ENCODE data around the gene CEMIP2.

CEMIP2 gene

DNA sequence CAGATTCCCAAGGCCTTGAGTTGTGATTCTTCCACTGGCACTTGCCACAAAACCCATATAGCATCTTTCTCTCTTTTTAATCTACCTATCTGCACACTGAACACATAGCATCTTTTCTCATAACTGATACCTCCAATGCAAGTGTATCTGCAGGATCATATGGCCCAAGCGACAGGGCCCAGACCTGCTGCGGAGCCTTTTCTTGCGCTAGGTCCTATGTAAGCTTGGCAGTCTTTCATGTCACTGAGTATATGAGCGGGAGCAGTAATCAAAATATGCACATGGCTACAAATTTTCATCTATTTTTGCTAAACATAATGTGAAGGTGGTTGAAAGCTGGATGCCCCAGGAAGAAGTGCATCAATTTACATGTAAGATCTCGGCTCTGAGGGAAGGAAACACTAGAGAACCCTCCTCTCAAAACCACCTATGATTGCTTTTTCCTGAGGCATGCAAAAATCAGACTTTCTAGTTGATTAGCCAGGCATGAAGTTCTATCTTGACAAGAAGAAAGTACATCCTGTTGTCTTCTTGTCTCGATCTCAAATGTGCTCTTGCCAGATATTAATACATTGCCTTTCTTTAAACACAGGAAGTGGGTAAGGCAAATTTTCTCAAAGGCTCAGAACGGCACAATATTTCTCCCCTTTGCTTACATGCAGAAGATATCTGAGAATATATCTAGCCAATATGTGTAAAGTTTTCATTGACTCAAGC is 26.9 kb upstream of the CEMIP2 start:
- H3K4me3 ChIP-seq (replicated peaks; ENCODE audit: low read depth, low read length), result no peak overlapping the region
- no peaks in the 10 kb centered on the region for H3K27me3 ChIP-seq (replicated peaks; ENCODE audit: control insufficient read depth, insufficient read depth, low read length)
- peak; percentile 70 for DNase-seq (ENCODE audit: extremely low read depth, insufficient read length)
- H3K36me3 ChIP-seq (ENCODE audit: control insufficient read depth, insufficient read depth, low read length), result no peaks in the 10 kb centered on the region
- TF ChIP-seq, protein P1, sequence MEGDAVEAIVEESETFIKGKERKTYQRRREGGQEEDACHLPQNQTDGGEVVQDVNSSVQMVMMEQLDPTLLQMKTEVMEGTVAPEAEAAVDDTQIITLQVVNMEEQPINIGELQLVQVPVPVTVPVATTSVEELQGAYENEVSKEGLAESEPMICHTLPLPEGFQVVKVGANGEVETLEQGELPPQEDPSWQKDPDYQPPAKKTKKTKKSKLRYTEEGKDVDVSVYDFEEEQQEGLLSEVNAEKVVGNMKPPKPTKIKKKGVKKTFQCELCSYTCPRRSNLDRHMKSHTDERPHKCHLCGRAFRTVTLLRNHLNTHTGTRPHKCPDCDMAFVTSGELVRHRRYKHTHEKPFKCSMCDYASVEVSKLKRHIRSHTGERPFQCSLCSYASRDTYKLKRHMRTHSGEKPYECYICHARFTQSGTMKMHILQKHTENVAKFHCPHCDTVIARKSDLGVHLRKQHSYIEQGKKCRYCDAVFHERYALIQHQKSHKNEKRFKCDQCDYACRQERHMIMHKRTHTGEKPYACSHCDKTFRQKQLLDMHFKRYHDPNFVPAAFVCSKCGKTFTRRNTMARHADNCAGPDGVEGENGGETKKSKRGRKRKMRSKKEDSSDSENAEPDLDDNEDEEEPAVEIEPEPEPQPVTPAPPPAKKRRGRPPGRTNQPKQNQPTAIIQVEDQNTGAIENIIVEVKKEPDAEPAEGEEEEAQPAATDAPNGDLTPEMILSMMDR (IDR thresholded peaks at IDR 0.05; ENCODE audit: insufficient read depth, low read length, poor library complexity, severe bottlenecking), result no peak

GRCh38 chr9:71793386-71794105 is 25.2 kb upstream of the CEMIP2 start:
- no peak for DNase-seq (ENCODE audit: extremely low read depth, insufficient read length)
- H3K27me3 ChIP-seq (replicated peaks; ENCODE audit: control insufficient read depth, insufficient read depth, low read length), result no peaks in the 10 kb centered on the region
- no peaks in the 10 kb centered on the region for H3K36me3 ChIP-seq (ENCODE audit: control insufficient read depth, insufficient read depth, low read length)
- H3K4me3 ChIP-seq (replicated peaks; ENCODE audit: low read depth, low read length), result no peak overlapping the region
- TF ChIP-seq, protein P1 (IDR thresholded peaks at IDR 0.05; ENCODE audit: insufficient read depth, low read length, poor library complexity, severe bottlenecking), result no peak

DNA sequence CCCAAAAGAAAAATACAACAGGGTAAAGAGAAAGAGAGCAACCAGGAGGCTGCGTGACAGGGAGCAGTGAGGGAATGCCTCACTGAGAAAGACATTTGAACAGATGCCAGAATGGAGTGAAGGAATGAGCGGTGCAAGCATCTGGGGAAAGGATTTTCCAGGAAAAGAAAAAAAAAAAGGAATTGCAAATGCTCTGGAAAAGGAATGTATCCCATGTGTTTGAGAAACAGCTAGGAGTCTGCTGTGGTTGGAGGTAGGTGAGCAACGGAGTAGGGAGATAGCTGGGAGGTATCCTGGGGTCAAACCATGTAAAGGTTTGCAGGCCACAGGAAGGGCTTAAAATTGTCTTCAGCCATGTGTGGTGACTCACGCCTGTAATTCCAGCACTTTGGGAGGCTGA is 23.6 kb upstream of the CEMIP2 start:
- TF ChIP-seq, protein P1 (IDR thresholded peaks at IDR 0.05; ENCODE audit: insufficient read depth, low read length, poor library complexity, severe bottlenecking), result no peak
- no peak for DNase-seq (ENCODE audit: extremely low read depth, insufficient read length)
- Histone ChIP-seq H3K36me3 (ENCODE audit: control insufficient read depth, insufficient read depth, low read length) (no peaks in the 10 kb centered on the region), H3K4me3 (replicated peaks; ENCODE audit: low read depth, low read length) (no peak overlapping the region), H3K27me3 (replicated peaks; ENCODE audit: control insufficient read depth, insufficient read depth, low read length) (no peaks in the 10 kb centered on the region)

- H3K27me3 ChIP-seq (replicated peaks; ENCODE audit: control insufficient read depth, insufficient read depth, low read length), result no peaks in the 10 kb centered on the region
- no peak for DNase-seq (ENCODE audit: extremely low read depth, insufficient read length)
- H3K36me3 ChIP-seq (ENCODE audit: control insufficient read depth, insufficient read depth, low read length), result no peaks in the 10 kb centered on the region
- no peak overlapping the region for H3K4me3 ChIP-seq (replicated peaks; ENCODE audit: low read depth, low read length)
- TF ChIP-seq, protein P1 (IDR thresholded peaks at IDR 0.05; ENCODE audit: insufficient read depth, low read length, poor library complexity, severe bottlenecking), result no peak
Observed at GRCh38 chr9:71790296-71790695, 22.0 kb upstream of the CEMIP2 start.

- DNase-seq (ENCODE audit: extremely low read depth, insufficient read length), result peak; percentile 52
- Histone ChIP-seq H3K36me3 (ENCODE audit: control insufficient read depth, insufficient read depth, low read length) (no peaks in the 10 kb centered on the region), H3K27me3 (replicated peaks; ENCODE audit: control insufficient read depth, insufficient read depth, low read length) (no peaks in the 10 kb centered on the region), H3K4me3 (replicated peaks; ENCODE audit: low read depth, low read length) (no peak overlapping the region; the same call in 1 of the 2 replicates)
- TF ChIP-seq, protein P1 (IDR thresholded peaks at IDR 0.05; ENCODE audit: insufficient read depth, low read length, poor library complexity, severe bottlenecking), result peak; percentile 41
Observed at GRCh38 chr9:71783120-71783523, 14.8 kb upstream of the CEMIP2 start.

All from GM06990 (cell line).